Endothelial cell of umbilical vein (primary cell): Measurements from ENCODE around the gene PXK. TPM values are rescaled to one million over a fixed set of nuclear protein-coding genes. Genes with fewer than 3 reads are reported as not detected.

Source experiments
- BruUV-seq: library from RNA; stranded (reverse); fragments of 400-500 nt; replicated peaks from 2 replicates; lab custom pipeline; 2021; lab: Mats Ljungman, UMichigan
- CTCF ChIA-PET: fragments of 300-600, 350-600 bp; sonication (Branson Sonifier 250); formaldehyde crosslinking; loops from one replicate; lab custom pipeline; 2021; ENCODE audit warnings: antibody characterized with exemption, inconsistent platforms; lab: Charles Lee
- POLR2A ChIA-PET: fragments of 300-600, 350-600 bp; sonication (Branson Sonifier 250); formaldehyde crosslinking; loops from one replicate; lab custom pipeline; 2021; ENCODE audit warnings: antibody characterized with exemption, inconsistent platforms; lab: Charles Lee
- DNase-seq: peaks from one replicate; pipeline ENCODE4 v3.0.0-alpha.2; 2011; ENCODE audit warnings: low read depth, low spot score
- FAIRE-seq: peaks from 2 replicates; lab custom pipeline; 2011; peaks lifted over from hg19 to GRCh38; lab: Jason Lieb, UNC
- H2AFZ ChIP-seq: 2 replicates; pipeline ENCODE4 v1.6.0; 2012; ENCODE audit warnings: low read depth, low read length, control low read depth, inconsistent platforms
- H3K27ac ChIP-seq: 2 replicates; pipeline ENCODE4 v1.5.1; 2011; ENCODE audit warnings: low read depth, mild to moderate bottlenecking, control low read depth, low read length, moderate library complexity; ENCODE audit not compliant: insufficient read depth
- H3K27me3 ChIP-seq, 2 experiments: 2 replicates each; pipeline versions ENCODE4 v1.6.0 to v1.6.1; 2011; ENCODE audit warnings: low read length in 2 of 2, mixed read lengths in 1 of 2; ENCODE audit not compliant: control insufficient read depth in 2 of 2, insufficient read depth in 2 of 2
- H3K36me3 ChIP-seq, 2 experiments: 2 replicates in 1 of 2; 3 replicates in 1 of 2; pipeline ENCODE4 v1.5.1; 2011; ENCODE audit warnings: low read length in 2 of 2, mild to moderate bottlenecking in 1 of 2, moderate library complexity in 1 of 2; ENCODE audit not compliant: control insufficient read depth in 2 of 2, insufficient read depth in 2 of 2; ENCODE audit errors: extremely low read depth in 1 of 2
- H3K4me1 ChIP-seq: 3 replicates; pipeline ENCODE4 v1.5.1; 2011; ENCODE audit warnings: mild to moderate bottlenecking, low read length; ENCODE audit not compliant: control insufficient read depth, insufficient read depth; ENCODE audit errors: extremely low read depth
- H3K4me2 ChIP-seq: 2 replicates; pipeline ENCODE4 v1.6.1; 2011; ENCODE audit warnings: low read length, control low read depth, mixed read lengths; ENCODE audit not compliant: insufficient read depth
- H3K4me3 ChIP-seq, 3 experiments: fragments of 200-600 bp in 1 of 3; sonication (generic), shearing (Covaris generic) in 1 of 3; replicated peaks in 1 of 3; 2 replicates each; pipeline ENCODE4 v1.5.1; 2011 to 2016; ENCODE audit warnings: control low read depth in 3 of 3, low read length in 3 of 3, mild to moderate bottlenecking in 2 of 3, inconsistent platforms in 1 of 3, low read depth in 1 of 3, moderate library complexity in 1 of 3; ENCODE audit not compliant: insufficient read depth in 1 of 3
- H3K79me2 ChIP-seq: 2 replicates; pipeline ENCODE4 v1.6.0; 2012; ENCODE audit warnings: low read length, inconsistent platforms; ENCODE audit not compliant: control insufficient read depth, insufficient read depth
- H3K9ac ChIP-seq: replicated peaks from 2 replicates; pipeline ENCODE3; 2011; ENCODE audit warnings: low read length, control low read depth; ENCODE audit not compliant: insufficient read depth; ENCODE audit errors: extremely low read depth
- H3K9me1 ChIP-seq: replicated peaks from 3 replicates; pipeline ENCODE4 v1.6.0; 2011; ENCODE audit warnings: mild to moderate bottlenecking, low read length; ENCODE audit not compliant: control insufficient read depth, insufficient read depth; ENCODE audit errors: extremely low read depth
- H3K9me3 ChIP-seq: replicated peaks from 2 replicates; pipeline ENCODE4 v1.5.1; 2012; ENCODE audit warnings: low read length, inconsistent platforms; ENCODE audit not compliant: control insufficient read depth, insufficient read depth
- H4K20me1 ChIP-seq: replicated peaks from 2 replicates; pipeline ENCODE3; 2011; ENCODE audit warnings: mild to moderate bottlenecking, low read length; ENCODE audit not compliant: control insufficient read depth, insufficient read depth; ENCODE audit errors: extremely low read depth
- CTCF ChIP-seq, 2 donors: IDR thresholded peaks; 1 replicate in 1 of 2; 2 replicates in 1 of 2; pipeline ENCODE4 v1.5.1; 2011; ENCODE audit warnings: low read length in 2 of 2, mild to moderate bottlenecking in 2 of 2, moderate library complexity in 2 of 2, control low read depth in 1 of 2, inconsistent platforms in 1 of 2, low read depth in 1 of 2; ENCODE audit not compliant: insufficient read depth in 1 of 2; ENCODE audit errors: extremely low read depth in 1 of 2
- EZH2 ChIP-seq: IDR thresholded peaks from 2 replicates; pipeline ENCODE4 v1.6.1; 2012; ENCODE audit warnings: borderline replicate concordance, low read depth, mild to moderate bottlenecking, moderate library complexity, low read length, inconsistent platforms; ENCODE audit not compliant: severe bottlenecking
- FOS ChIP-seq: IDR thresholded peaks from 2 replicates; pipeline ENCODE4 v1.6.1; 2011; ENCODE audit warnings: mild to moderate bottlenecking, low read length, moderate library complexity, borderline replicate concordance; ENCODE audit not compliant: insufficient read depth
- GATA2 ChIP-seq: IDR thresholded peaks from 2 replicates; pipeline ENCODE4 v1.7.0; 2011; ENCODE audit warnings: low read depth, mild to moderate bottlenecking, moderate library complexity, mixed read lengths, low read length; ENCODE audit not compliant: insufficient read length, insufficient read depth
- JUN ChIP-seq: IDR thresholded peaks from 2 replicates; pipeline ENCODE4 v1.6.1; 2011; ENCODE audit warnings: borderline replicate concordance, low read depth; ENCODE audit not compliant: insufficient read length, insufficient read depth
- MAX ChIP-seq: IDR thresholded peaks from 2 replicates; pipeline ENCODE4 v1.6.1; 2011; ENCODE audit not compliant: insufficient read depth, insufficient read length
- MYC ChIP-seq: IDR thresholded peaks from one replicate; pipeline ENCODE4 v1.6.1; 2011; ENCODE audit warnings: mild to moderate bottlenecking, low read depth, low read length
- POLR2A ChIP-seq: IDR thresholded peaks from 2 replicates; pipeline ENCODE4 v1.6.1; 2012; ENCODE audit warnings: low read depth, mild to moderate bottlenecking, control low read depth, low read length
- POLR2AphosphoS5 ChIP-seq: IDR thresholded peaks from 2 replicates; pipeline ENCODE4 v1.6.1; 2012; ENCODE audit warnings: low read depth, mild to moderate bottlenecking, control low read depth, low read length, moderate library complexity; ENCODE audit not compliant: insufficient read depth
- dilution Hi-C: fragments of 300-500 bp; cut with MboI; formaldehyde crosslinking; loops from one replicate; pipeline ENCODE4 v1.15.0; 2019; ENCODE audit warnings: low sequenced_read_pairs; ENCODE audit not compliant: extremely low pct_ligation_motif_present
- intact Hi-C: fragments of 100-400 bp; cut with micrococcal nuclease; formaldehyde crosslinking; loops from one replicate; pipeline ENCODE4 v1.10.0; 2022
- polyA plus RNA-seq, 4 experiments: library from polyadenylated mRNA; depleted of rRNA in 3 of 4; stranded (reverse) in 3 of 4; unstranded in 1 of 4; fragments of >200 nt; gene quantifications; 2 replicates each; pipeline versions ENCODE4 v1.2.1 to v1.2.3, GENCODE V29; 2011 to 2012; ENCODE audit warnings: missing spikeins in 1 of 4
- total RNA-seq: library from RNA; stranded (reverse); gene quantifications from 2 replicates; pipeline ENCODE4 v1.2.3, GENCODE V29; 2021

Gene PXK
- total and polyA plus RNA-seq, 2 donors (not counting 3 experiments of a cell fraction or from before 2014, with no cell fraction given), result 11.3 to 14.6 TPM

GRCh38 chr3:58334013-58334321 lies 1.3 kb downstream of the PXK start:
- intact Hi-C loops, result loop anchor here (5.0 to 10.0 kb wide), 3 partner anchors 98 to 1569 kb away; partner anchors contain the start of gene PDHB
- DNase-seq (no peak), FAIRE-seq (peak; percentile 74)
- CTCF ChIA-PET, result interaction anchor here (0.7 to 2.5 kb wide), 8 partner anchors 9 to 193 kb away, joined by 3 to 18 read pairs (median 4); no protein-coding TSS in a partner anchor
- dilution Hi-C loops, result no loop called here
- H3K4me2 ChIP-seq, result peak overlapping the region; percentile 89
- H3K79me2 ChIP-seq, result peaks cover 3% of the 10 kb centered on the region
- no peak overlapping the region for H3K27ac ChIP-seq
- H3K36me3 ChIP-seq, result no peaks in the 10 kb centered on the region
- POLR2A ChIA-PET, result no interaction called here
- no peaks in the 10 kb centered on the region for H3K9me1 ChIP-seq
- H3K9ac ChIP-seq, result no peak overlapping the region
- peaks cover 12% of the 10 kb centered on the region for H3K4me1 ChIP-seq
- H3K9me3 ChIP-seq, result no peaks in the 10 kb centered on the region
- H3K27me3 ChIP-seq, result no peaks in the 10 kb centered on the region
- TF ChIP-seq EZH2, result no peak
- TF ChIP-seq MAX, result no peak
- no peak for TF ChIP-seq JUN
- no peak for TF ChIP-seq POLR2AphosphoS5
- TF ChIP-seq CTCF (IDR thresholded peaks at IDR 0.05; ENCODE audit: extremely low read depth in 1 of 2, insufficient read depth in 1 of 2, low read depth in 1 of 2, low read length in 2 of 2), result no peak
- TF ChIP-seq MYC, result no peak
- TF ChIP-seq FOS, result no peak
- no peak for TF ChIP-seq GATA2
- TF ChIP-seq POLR2A, result no peak
- no peaks in the 10 kb centered on the region for H4K20me1 ChIP-seq
- peak overlapping the region in 2 of 3 experiments; percentile 63 to 71 for H3K4me3 ChIP-seq
- no peak overlapping the region for H2AFZ ChIP-seq
- BruUV-seq, result TSS peak; percentile 26
